ENCODE data around the gene CDKN3.
A peak's percentile ranks its signal among the peaks of the same experiment; 100 is the strongest.

CDKN3 gene

GRCh38 chr14:54354968-54355641 is 41.7 kb upstream of the CDKN3 start:
- Histone ChIP-seq H3K4me1 (ENCODE audit: control insufficient read depth in 2 of 2, insufficient read depth in 2 of 2, low read length in 2 of 2) (peaks cover 0 to 5% of the 10 kb centered on the region in 2 donors), H3K4me3 (ENCODE audit: low read length in 2 of 2) (no peak overlapping the region), H3K36me3 (ENCODE audit: control insufficient read depth in 2 of 2, insufficient read depth in 2 of 2, low read length in 2 of 2) (no peaks in the 10 kb centered on the region), H3K9ac (ENCODE audit: low read depth in 1 of 2, low read length in 2 of 2) (no peak overlapping the region), H3K9me3 (ENCODE audit: control insufficient read depth in 2 of 2, low read length in 2 of 2) (no peaks in the 10 kb centered on the region), H3K27me3 (ENCODE audit: control insufficient read depth in 2 of 2, insufficient read depth in 2 of 2, low read length in 2 of 2) (no peaks in the 10 kb centered on the region), H3K27ac (ENCODE audit: low read depth in 2 of 2, low read length in 2 of 2) (no peak overlapping the region)

- Histone ChIP-seq H3K9ac (ENCODE audit: low read depth in 1 of 2, low read length in 2 of 2) (no peak overlapping the region), H3K9me3 (ENCODE audit: control insufficient read depth in 2 of 2, low read length in 2 of 2) (no peaks in the 10 kb centered on the region), H3K36me3 (ENCODE audit: control insufficient read depth in 2 of 2, insufficient read depth in 2 of 2, low read length in 2 of 2) (no peaks in the 10 kb centered on the region), H3K4me1 (ENCODE audit: control insufficient read depth in 2 of 2, insufficient read depth in 2 of 2, low read length in 2 of 2) (peaks cover 0 to 5% of the 10 kb centered on the region in 2 donors), H3K27ac (ENCODE audit: low read depth in 2 of 2, low read length in 2 of 2) (no peak overlapping the region), H3K27me3 (ENCODE audit: control insufficient read depth in 2 of 2, insufficient read depth in 2 of 2, low read length in 2 of 2) (no peaks in the 10 kb centered on the region), H3K4me3 (ENCODE audit: low read length in 2 of 2) (no peak overlapping the region)
These were observed 41.1 kb upstream of the CDKN3 start for GRCh38 chr14:54355698-54356097.

- H3K4me3 ChIP-seq (ENCODE audit: low read length in 2 of 2), result no peak overlapping the region
- no peaks in the 10 kb centered on the region for H3K36me3 ChIP-seq (ENCODE audit: control insufficient read depth in 2 of 2, insufficient read depth in 2 of 2, low read length in 2 of 2)
- no peak overlapping the region for H3K27ac ChIP-seq (ENCODE audit: low read depth in 2 of 2, low read length in 2 of 2)
- no peak overlapping the region for H3K9ac ChIP-seq (ENCODE audit: low read depth in 1 of 2, low read length in 2 of 2)
- H3K4me1 ChIP-seq (ENCODE audit: control insufficient read depth in 2 of 2, insufficient read depth in 2 of 2, low read length in 2 of 2), result peaks cover 0 to 5% of the 10 kb centered on the region in 2 donors
- H3K27me3 ChIP-seq (ENCODE audit: control insufficient read depth in 2 of 2, insufficient read depth in 2 of 2, low read length in 2 of 2), result no peaks in the 10 kb centered on the region
- H3K9me3 ChIP-seq (ENCODE audit: control insufficient read depth in 2 of 2, low read length in 2 of 2), result no peaks in the 10 kb centered on the region
These were observed 40.6 kb upstream of the CDKN3 start for GRCh38 chr14:54356172-54356571.

GRCh38 chr14:54360667-54361066 is 36.1 kb upstream of the CDKN3 start:
- no peak overlapping the region for H3K9ac ChIP-seq (ENCODE audit: low read depth in 1 of 2, low read length in 2 of 2)
- H3K4me1 ChIP-seq (ENCODE audit: control insufficient read depth in 2 of 2, insufficient read depth in 2 of 2, low read length in 2 of 2), result no peaks in the 10 kb centered on the region
- no peak overlapping the region for H3K4me3 ChIP-seq (ENCODE audit: low read length in 2 of 2)
- no peaks in the 10 kb centered on the region for H3K27me3 ChIP-seq (ENCODE audit: control insufficient read depth in 2 of 2, insufficient read depth in 2 of 2, low read length in 2 of 2)
- H3K36me3 ChIP-seq (ENCODE audit: control insufficient read depth in 2 of 2, insufficient read depth in 2 of 2, low read length in 2 of 2), result no peaks in the 10 kb centered on the region
- H3K9me3 ChIP-seq (ENCODE audit: control insufficient read depth in 2 of 2, low read length in 2 of 2), result no peaks in the 10 kb centered on the region
- H3K27ac ChIP-seq (ENCODE audit: low read depth in 2 of 2, low read length in 2 of 2), result no peak overlapping the region

GRCh38 chr14:54362089-54362504 is 34.7 kb upstream of the CDKN3 start:
- Histone ChIP-seq H3K4me1 (ENCODE audit: control insufficient read depth in 2 of 2, insufficient read depth in 2 of 2, low read length in 2 of 2) (peaks cover 0 to 2% of the 10 kb centered on the region in 2 donors), H3K4me3 (ENCODE audit: low read length in 2 of 2) (no peak overlapping the region), H3K27me3 (ENCODE audit: control insufficient read depth in 2 of 2, insufficient read depth in 2 of 2, low read length in 2 of 2) (no peaks in the 10 kb centered on the region), H3K36me3 (ENCODE audit: control insufficient read depth in 2 of 2, insufficient read depth in 2 of 2, low read length in 2 of 2) (no peaks in the 10 kb centered on the region), H3K27ac (ENCODE audit: low read depth in 2 of 2, low read length in 2 of 2) (no peak overlapping the region), H3K9ac (ENCODE audit: low read depth in 1 of 2, low read length in 2 of 2) (no peak overlapping the region), H3K9me3 (ENCODE audit: control insufficient read depth in 2 of 2, low read length in 2 of 2) (no peaks in the 10 kb centered on the region)

- Histone ChIP-seq H3K9ac (ENCODE audit: low read depth in 1 of 2, low read length in 2 of 2) (no peak overlapping the region), H3K4me1 (ENCODE audit: control insufficient read depth in 2 of 2, insufficient read depth in 2 of 2, low read length in 2 of 2) (peaks cover 0 to 7% of the 10 kb centered on the region in 2 donors), H3K36me3 (ENCODE audit: control insufficient read depth in 2 of 2, insufficient read depth in 2 of 2, low read length in 2 of 2) (no peaks in the 10 kb centered on the region), H3K27ac (ENCODE audit: low read depth in 2 of 2, low read length in 2 of 2) (no peak overlapping the region), H3K4me3 (ENCODE audit: low read length in 2 of 2) (no peak overlapping the region), H3K9me3 (ENCODE audit: control insufficient read depth in 2 of 2, low read length in 2 of 2) (no peaks in the 10 kb centered on the region), H3K27me3 (ENCODE audit: control insufficient read depth in 2 of 2, insufficient read depth in 2 of 2, low read length in 2 of 2) (no peaks in the 10 kb centered on the region)
These were observed 33.9 kb upstream of the CDKN3 start for GRCh38 chr14:54362759-54363437.

GRCh38 chr14:54364555-54365415 is 32.0 kb upstream of the CDKN3 start:
- Histone ChIP-seq H3K36me3 (ENCODE audit: control insufficient read depth in 2 of 2, insufficient read depth in 2 of 2, low read length in 2 of 2) (no peaks in the 10 kb centered on the region), H3K9ac (ENCODE audit: low read depth in 1 of 2, low read length in 2 of 2) (no peak overlapping the region), H3K27ac (ENCODE audit: low read depth in 2 of 2, low read length in 2 of 2) (no peak overlapping the region), H3K27me3 (ENCODE audit: control insufficient read depth in 2 of 2, insufficient read depth in 2 of 2, low read length in 2 of 2) (no peaks in the 10 kb centered on the region), H3K4me3 (ENCODE audit: low read length in 2 of 2) (no peak overlapping the region), H3K9me3 (ENCODE audit: control insufficient read depth in 2 of 2, low read length in 2 of 2) (no peaks in the 10 kb centered on the region), H3K4me1 (ENCODE audit: control insufficient read depth in 2 of 2, insufficient read depth in 2 of 2, low read length in 2 of 2) (peaks cover 0 to 7% of the 10 kb centered on the region in 2 donors)

GRCh38 chr14:54366736-54367735 is 29.8 kb upstream of the CDKN3 start:
- H3K4me3 ChIP-seq (ENCODE audit: low read length in 2 of 2), result no peak overlapping the region
- H3K9me3 ChIP-seq (ENCODE audit: control insufficient read depth in 2 of 2, low read length in 2 of 2), result no peaks in the 10 kb centered on the region
- no peak overlapping the region for H3K27ac ChIP-seq (ENCODE audit: low read depth in 2 of 2, low read length in 2 of 2)
- H3K36me3 ChIP-seq (ENCODE audit: control insufficient read depth in 2 of 2, insufficient read depth in 2 of 2, low read length in 2 of 2), result no peaks in the 10 kb centered on the region
- H3K27me3 ChIP-seq (ENCODE audit: control insufficient read depth in 2 of 2, insufficient read depth in 2 of 2, low read length in 2 of 2), result no peaks in the 10 kb centered on the region
- H3K9ac ChIP-seq (ENCODE audit: low read depth in 1 of 2, low read length in 2 of 2), result peak overlapping the region in 1 of 2 donors; percentile 16
- peaks cover 0 to 7% of the 10 kb centered on the region in 2 donors for H3K4me1 ChIP-seq (ENCODE audit: control insufficient read depth in 2 of 2, insufficient read depth in 2 of 2, low read length in 2 of 2)

- Histone ChIP-seq H3K4me3 (ENCODE audit: low read length in 2 of 2) (no peak overlapping the region), H3K9me3 (ENCODE audit: control insufficient read depth in 2 of 2, low read length in 2 of 2) (no peaks in the 10 kb centered on the region), H3K9ac (ENCODE audit: low read depth in 1 of 2, low read length in 2 of 2) (no peak overlapping the region), H3K27ac (ENCODE audit: low read depth in 2 of 2, low read length in 2 of 2) (no peak overlapping the region), H3K27me3 (ENCODE audit: control insufficient read depth in 2 of 2, insufficient read depth in 2 of 2, low read length in 2 of 2) (no peaks in the 10 kb centered on the region), H3K36me3 (ENCODE audit: control insufficient read depth in 2 of 2, insufficient read depth in 2 of 2, low read length in 2 of 2) (no peaks in the 10 kb centered on the region), H3K4me1 (ENCODE audit: control insufficient read depth in 2 of 2, insufficient read depth in 2 of 2, low read length in 2 of 2) (peaks cover 0 to 7% of the 10 kb centered on the region in 2 donors)
These were observed 28.5 kb upstream of the CDKN3 start for GRCh38 chr14:54368291-54368690.

Data from mucosa of rectum (tissue), 2 donors.